ENCODE measurements around the gene CYP26B1.

CYP26B1 gene

GRCh38 chr2:72182547-72182946, 34.9 kb upstream of the CYP26B1 start:
- no peak for DNase-seq (ENCODE audit: low read depth)
- no peak for TF ChIP-seq CTCF (IDR thresholded peaks at IDR 0.05; ENCODE audit: low read length, missing control alignments)
- H3K4me3 ChIP-seq (replicated peaks; ENCODE audit: low read depth, low read length): no peak overlapping the region

- TF ChIP-seq CTCF (IDR thresholded peaks at IDR 0.05; ENCODE audit: low read length, missing control alignments): no peak
- DNase-seq (ENCODE audit: low read depth): no peak
- no peak overlapping the region for H3K4me3 ChIP-seq (replicated peaks; ENCODE audit: low read depth, low read length)
Measured at GRCh38 chr2:72181616-72182015, 34.0 kb upstream of the CYP26B1 start.

GRCh38 chr2:72180351-72180750, 32.7 kb upstream of the CYP26B1 start:
- no peak overlapping the region for H3K4me3 ChIP-seq (replicated peaks; ENCODE audit: low read depth, low read length)
- no peak for DNase-seq (ENCODE audit: low read depth)
- no peak for TF ChIP-seq CTCF (IDR thresholded peaks at IDR 0.05; ENCODE audit: low read length, missing control alignments)

- no peak for TF ChIP-seq CTCF (IDR thresholded peaks at IDR 0.05; ENCODE audit: low read length, missing control alignments)
- H3K4me3 ChIP-seq (replicated peaks; ENCODE audit: low read depth, low read length): no peak overlapping the region
- DNase-seq (ENCODE audit: low read depth): no peak
Measured at GRCh38 chr2:72178551-72178950, 30.9 kb upstream of the CYP26B1 start.

GRCh38 chr2:72176281-72176680, 28.6 kb upstream of the CYP26B1 start:
- no peak overlapping the region for H3K4me3 ChIP-seq (replicated peaks; ENCODE audit: low read depth, low read length)
- no peak for DNase-seq (ENCODE audit: low read depth)
- TF ChIP-seq CTCF (IDR thresholded peaks at IDR 0.05; ENCODE audit: low read length, missing control alignments): no peak

- TF ChIP-seq CTCF (IDR thresholded peaks at IDR 0.05; ENCODE audit: low read length, missing control alignments): no peak
- no peak overlapping the region for H3K4me3 ChIP-seq (replicated peaks; ENCODE audit: low read depth, low read length)
- DNase-seq (ENCODE audit: low read depth): no peak
Measured at GRCh38 chr2:72175636-72176035, 28.0 kb upstream of the CYP26B1 start.

- no peak overlapping the region for H3K4me3 ChIP-seq (replicated peaks; ENCODE audit: low read depth, low read length)
- peak; percentile 64 for DNase-seq (ENCODE audit: low read depth)
- no peak for TF ChIP-seq CTCF (IDR thresholded peaks at IDR 0.05; ENCODE audit: low read length, missing control alignments)
Measured at GRCh38 chr2:72173640-72174321, 26.1 kb upstream of the CYP26B1 start.
